ENCODE data around the gene UPK1A. TPM values are rescaled to one million over a fixed set of nuclear protein-coding genes. Genes with fewer than 3 reads are reported as not detected.
"Not testable (repeated sequence)": the region's sequence is repeated elsewhere in the genome, so short reads cannot be mapped to it uniquely, and the experiment has no call there.

UPK1A gene
- total RNA-seq, 1 donor from 2014 or later = not detected

GRCh38 chr19:35723671-35724070, 57.4 kb downstream of the UPK1A start:
- Mint-ChIP-seq H3K27ac (ENCODE audit: unreplicated experiment) (no peak overlapping the region), H3K4me1 (ENCODE audit: unreplicated experiment) (peaks cover 10% of the 10 kb centered on the region), H3K9me3 (ENCODE audit: unreplicated experiment) (no peaks in the 10 kb centered on the region), H3K36me3 (ENCODE audit: unreplicated experiment) (peaks cover 48% of the 10 kb centered on the region), H3K4me3 (ENCODE audit: unreplicated experiment) (no peak overlapping the region), H3K27me3 (ENCODE audit: unreplicated experiment) (no peaks in the 10 kb centered on the region)
- no peak for DNase-seq (ENCODE audit: extremely low spot score, unreplicated experiment)
- TF ChIP-seq, protein P1, sequence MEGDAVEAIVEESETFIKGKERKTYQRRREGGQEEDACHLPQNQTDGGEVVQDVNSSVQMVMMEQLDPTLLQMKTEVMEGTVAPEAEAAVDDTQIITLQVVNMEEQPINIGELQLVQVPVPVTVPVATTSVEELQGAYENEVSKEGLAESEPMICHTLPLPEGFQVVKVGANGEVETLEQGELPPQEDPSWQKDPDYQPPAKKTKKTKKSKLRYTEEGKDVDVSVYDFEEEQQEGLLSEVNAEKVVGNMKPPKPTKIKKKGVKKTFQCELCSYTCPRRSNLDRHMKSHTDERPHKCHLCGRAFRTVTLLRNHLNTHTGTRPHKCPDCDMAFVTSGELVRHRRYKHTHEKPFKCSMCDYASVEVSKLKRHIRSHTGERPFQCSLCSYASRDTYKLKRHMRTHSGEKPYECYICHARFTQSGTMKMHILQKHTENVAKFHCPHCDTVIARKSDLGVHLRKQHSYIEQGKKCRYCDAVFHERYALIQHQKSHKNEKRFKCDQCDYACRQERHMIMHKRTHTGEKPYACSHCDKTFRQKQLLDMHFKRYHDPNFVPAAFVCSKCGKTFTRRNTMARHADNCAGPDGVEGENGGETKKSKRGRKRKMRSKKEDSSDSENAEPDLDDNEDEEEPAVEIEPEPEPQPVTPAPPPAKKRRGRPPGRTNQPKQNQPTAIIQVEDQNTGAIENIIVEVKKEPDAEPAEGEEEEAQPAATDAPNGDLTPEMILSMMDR (IDR thresholded peaks at IDR 0.05) = no peak

GRCh38 chr19:35724132-35724531, 57.8 kb downstream of the UPK1A start:
- DNase-seq (ENCODE audit: extremely low spot score, unreplicated experiment); H3K4me1 Mint-ChIP-seq (ENCODE audit: unreplicated experiment); H3K27me3 Mint-ChIP-seq (ENCODE audit: unreplicated experiment); H3K9me3 Mint-ChIP-seq (ENCODE audit: unreplicated experiment); H3K4me3 Mint-ChIP-seq (ENCODE audit: unreplicated experiment); H3K27ac Mint-ChIP-seq (ENCODE audit: unreplicated experiment): not testable (repeated sequence)
- peaks cover 52% of the 10 kb centered on the region for H3K36me3 Mint-ChIP-seq (ENCODE audit: unreplicated experiment)

GRCh38 chr19:35724560-35724959, 58.2 kb downstream of the UPK1A start:
- DNase-seq (ENCODE audit: extremely low spot score, unreplicated experiment) = no peak
- H3K9me3 Mint-ChIP-seq (ENCODE audit: unreplicated experiment) = no peaks in the 10 kb centered on the region
- no peaks in the 10 kb centered on the region for H3K27me3 Mint-ChIP-seq (ENCODE audit: unreplicated experiment)
- H3K4me1 Mint-ChIP-seq (ENCODE audit: unreplicated experiment) = peaks cover 2% of the 10 kb centered on the region
- TF ChIP-seq, protein P1 (IDR thresholded peaks at IDR 0.05) = no peak
- H3K4me3 Mint-ChIP-seq (ENCODE audit: unreplicated experiment) = no peak overlapping the region
- H3K27ac Mint-ChIP-seq (ENCODE audit: unreplicated experiment) = no peak overlapping the region
- H3K36me3 Mint-ChIP-seq (ENCODE audit: unreplicated experiment) = peaks cover 56% of the 10 kb centered on the region

DNA sequence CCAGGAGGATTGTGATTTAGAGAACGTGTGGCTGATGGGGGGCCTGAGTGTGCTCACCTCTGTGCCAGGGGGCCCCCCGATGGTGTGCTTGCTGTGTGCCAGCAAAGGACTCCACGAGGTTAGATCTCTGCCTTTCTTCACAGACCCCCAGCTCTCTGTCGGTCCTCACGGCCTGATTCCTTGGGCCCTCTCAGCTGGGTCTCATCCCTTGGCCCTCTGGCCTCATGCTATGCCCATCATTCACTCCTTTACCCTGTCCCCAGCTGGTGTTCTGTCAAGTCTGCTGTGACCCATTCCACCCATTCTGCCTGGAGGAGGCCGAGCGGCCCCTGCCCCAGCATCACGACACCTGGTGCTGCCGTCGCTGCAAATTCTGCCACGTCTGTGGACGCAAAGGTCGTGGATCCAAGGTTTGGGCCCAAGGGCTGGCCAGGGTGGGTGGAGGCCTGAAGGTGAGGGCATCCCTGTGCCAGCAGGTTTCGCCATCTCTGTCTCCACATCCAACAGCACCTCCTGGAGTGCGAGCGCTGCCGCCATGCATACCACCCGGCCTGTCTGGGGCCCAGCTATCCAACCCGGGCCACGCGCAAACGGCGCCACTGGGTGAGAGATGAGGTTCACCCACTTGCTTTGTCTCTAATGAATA, 59.0 kb downstream of the UPK1A start:
- TF ChIP-seq, protein P1 (IDR thresholded peaks at IDR 0.05) = no peak
- H3K36me3 Mint-ChIP-seq (ENCODE audit: unreplicated experiment) = peaks cover 62% of the 10 kb centered on the region
- no peaks in the 10 kb centered on the region for H3K9me3 Mint-ChIP-seq (ENCODE audit: unreplicated experiment)
- H3K27me3 Mint-ChIP-seq (ENCODE audit: unreplicated experiment) = no peaks in the 10 kb centered on the region
- no peak for DNase-seq (ENCODE audit: extremely low spot score, unreplicated experiment)
- H3K4me3 Mint-ChIP-seq (ENCODE audit: unreplicated experiment) = no peak overlapping the region
- no peak overlapping the region for H3K27ac Mint-ChIP-seq (ENCODE audit: unreplicated experiment)
- no peaks in the 10 kb centered on the region for H3K4me1 Mint-ChIP-seq (ENCODE audit: unreplicated experiment)

GRCh38 chr19:35727053-35727955, 61.0 kb downstream of the UPK1A start:
- Mint-ChIP-seq H3K27ac (ENCODE audit: unreplicated experiment) (no peak overlapping the region), H3K36me3 (ENCODE audit: unreplicated experiment) (peaks cover 65% of the 10 kb centered on the region), H3K4me1 (ENCODE audit: unreplicated experiment) (no peaks in the 10 kb centered on the region), H3K9me3 (ENCODE audit: unreplicated experiment) (no peaks in the 10 kb centered on the region), H3K27me3 (ENCODE audit: unreplicated experiment) (no peaks in the 10 kb centered on the region), H3K4me3 (ENCODE audit: unreplicated experiment) (no peak overlapping the region)
- TF ChIP-seq, protein P1 (IDR thresholded peaks at IDR 0.05) = no peak
- DNase-seq (ENCODE audit: extremely low spot score, unreplicated experiment) = no peak

Other genes with a start within 250 kb of the UPK1A start
- gene FFAR2, start 218.3 kb upstream of the UPK1A start, total RNA-seq = not detected in 2 replicates
- not detected in 2 replicates for gene KRTDAP, start 176.1 kb upstream of the UPK1A start, total RNA-seq
- gene DMKN, start 152.9 kb upstream of the UPK1A start, total RNA-seq = not detected in 2 replicates
- not detected in 2 replicates for gene SBSN, start 138.2 kb upstream of the UPK1A start, total RNA-seq
- gene GAPDHS, start 133.1 kb upstream of the UPK1A start, total RNA-seq = not detected in 2 replicates
- 110 and 111 TPM in 2 replicates for gene TMEM147, start 120.9 kb upstream of the UPK1A start, total RNA-seq
- gene ATP4A, start 102.9 kb upstream of the UPK1A start, total RNA-seq = not detected in 2 replicates
- gene PMIS2, start 80.3 kb upstream of the UPK1A start, total RNA-seq = not detected in 2 replicates
- gene HAUS5, start 53.8 kb upstream of the UPK1A start, total RNA-seq = 15.0 and 16.6 TPM in 2 replicates
- 88.9 and 95.3 TPM in 2 replicates for gene RBM42, start 37.5 kb upstream of the UPK1A start, total RNA-seq
- 1.2 and 1.3 TPM in 2 replicates for gene ETV2, start 24.8 kb upstream of the UPK1A start, total RNA-seq
- gene COX6B1, start 18.2 kb upstream of the UPK1A start, total RNA-seq = 317 and 370 TPM in 2 replicates
- gene ZBTB32, start 38.0 kb downstream of the UPK1A start, total RNA-seq = not detected in 2 replicates
- 45.1 and 45.3 TPM in 2 replicates for gene KMT2B, start 51.5 kb downstream of the UPK1A start, total RNA-seq
- 2.3 and 3.1 TPM in 2 replicates for gene IGFLR1, start 75.9 kb downstream of the UPK1A start, total RNA-seq
- 35.9 and 44.9 TPM in 2 replicates for gene U2AF1L4, start 78.9 kb downstream of the UPK1A start, total RNA-seq
- 71.4 and 72.6 TPM in 2 replicates for gene PSENEN, start 79.1 kb downstream of the UPK1A start, total RNA-seq
- gene LIN37, start 82.1 kb downstream of the UPK1A start, total RNA-seq = 14.1 and 15.7 TPM in 2 replicates
- gene HSPB6, start 90.5 kb downstream of the UPK1A start, total RNA-seq = 0.37 and 0.64 TPM in 2 replicates
- 19.8 and 20.9 TPM in 2 replicates for gene PROSER3, start 91.7 kb downstream of the UPK1A start, total RNA-seq
- gene ARHGAP33, start 109.0 kb downstream of the UPK1A start, total RNA-seq = 10.1 and 15.2 TPM in 2 replicates
- not detected in 2 replicates for gene PRODH2, start 146.3 kb downstream of the UPK1A start, total RNA-seq
- gene NPHS1, start 186.0 kb downstream of the UPK1A start, total RNA-seq = not detected in 2 replicates
- not detected in 2 replicates for gene KIRREL2, start 190.4 kb downstream of the UPK1A start, total RNA-seq
- 12.6 and 14.7 TPM in 2 replicates for gene APLP1, start 202.1 kb downstream of the UPK1A start, total RNA-seq
- gene NFKBID, start 234.0 kb downstream of the UPK1A start, total RNA-seq = 6.2 and 6.8 TPM in 2 replicates
- gene HCST, start 236.0 kb downstream of the UPK1A start, total RNA-seq = 0.81 and 0.97 TPM in 2 replicates
- gene TYROBP, start 241.8 kb downstream of the UPK1A start, total RNA-seq = not detected in 2 replicates

All from osteocyte (in vitro differentiated cells).